GM12801 (cell line): ENCODE measurements around the gene FMNL3.

Experiments
- CTCF ChIP-seq: IDR thresholded peaks from one replicate; pipeline ENCODE4 v1.5.1; 2011; ENCODE audit warnings: control low read depth; ENCODE audit not compliant: insufficient read length; ENCODE audit errors: extremely low read depth

The FMNL3 gene

GRCh38 chr12:49622501-49623141, 84.6 kb downstream of the FMNL3 start:
- no peak for TF ChIP-seq CTCF

GRCh38 chr12:49621651-49622500, 85.3 kb downstream of the FMNL3 start:
- no peak for TF ChIP-seq CTCF

GRCh38 chr12:49619286-49619685, 87.9 kb downstream of the FMNL3 start:
- no peak for TF ChIP-seq CTCF

GRCh38 chr12:49618576-49618975, 88.6 kb downstream of the FMNL3 start:
- TF ChIP-seq CTCF = no peak

GRCh38 chr12:49616533-49617219, 90.5 kb downstream of the FMNL3 start:
- no peak for TF ChIP-seq CTCF

- no peak for TF ChIP-seq CTCF
These were observed 91.5 kb downstream of the FMNL3 start for GRCh38 chr12:49615725-49616124.

- no peak for TF ChIP-seq CTCF
These were observed 95.0 kb downstream of the FMNL3 start for GRCh38 chr12:49612210-49612609.
